GM18502 (cell line): Measurements from ENCODE around the gene ABCC6.
"Not testable (repeated sequence)": the region's sequence is repeated elsewhere in the genome, so short reads cannot be mapped to it uniquely, and the experiment has no call there.

ENCODE experiments used
- ATAC-seq: cut with Tn5 transposase; IDR thresholded peaks from one replicate; pipeline ENCODE4 v1.9.1; 2021; ENCODE audit warnings: mild to moderate bottlenecking; ENCODE audit not compliant: unreplicated experiment, poor library complexity

Gene ABCC6

GRCh38 chr16:16163571-16163970, 59.7 kb downstream of the ABCC6 start:
- no peak for ATAC-seq

GRCh38 chr16:16163109-16163508, 60.2 kb downstream of the ABCC6 start:
- ATAC-seq, result no peak

GRCh38 chr16:16162591-16162990, 60.7 kb downstream of the ABCC6 start:
- ATAC-seq, result no peak

- not testable (repeated sequence) for ATAC-seq
Observed at GRCh38 chr16:16161840-16162239, 61.5 kb downstream of the ABCC6 start.

- ATAC-seq, result no peak
Observed at GRCh38 chr16:16161319-16161718, 62.0 kb downstream of the ABCC6 start.

GRCh38 chr16:16159662-16160061, 63.6 kb downstream of the ABCC6 start:
- no peak for ATAC-seq

GRCh38 chr16:16158741-16159374, 64.4 kb downstream of the ABCC6 start:
- no peak for ATAC-seq

GRCh38 chr16:16158082-16158658, 65.1 kb downstream of the ABCC6 start:
- ATAC-seq, result no peak

GRCh38 chr16:16157166-16157565, 66.1 kb downstream of the ABCC6 start:
- ATAC-seq, result no peak

- ATAC-seq, result no peak
Observed at GRCh38 chr16:16155234-16155633, 68.1 kb downstream of the ABCC6 start.

- ATAC-seq, result no peak
Observed at GRCh38 chr16:16154281-16154951, 68.9 kb downstream of the ABCC6 start.

- ATAC-seq, result not testable (repeated sequence)
Observed at GRCh38 chr16:16153000-16153399, 70.3 kb downstream of the ABCC6 start.

- no peak for ATAC-seq
Observed at GRCh38 chr16:16151315-16151714, 72.0 kb downstream of the ABCC6 start.

- no peak for ATAC-seq
Observed at GRCh38 chr16:16150878-16151152, 72.5 kb downstream of the ABCC6 start.

GRCh38 chr16:16150117-16150877, 73.0 kb downstream of the ABCC6 start:
- ATAC-seq, result no peak

- ATAC-seq, result no peak
Observed at GRCh38 chr16:16149710-16150116, 73.6 kb downstream of the ABCC6 start.

- no peak for ATAC-seq
Observed at GRCh38 chr16:16148755-16149154, 74.5 kb downstream of the ABCC6 start.

GRCh38 chr16:16148000-16148599, 75.2 kb downstream of the ABCC6 start:
- not testable (repeated sequence) for ATAC-seq

GRCh38 chr16:16147316-16147999, 75.8 kb downstream of the ABCC6 start:
- ATAC-seq, result no peak
